Measurements from ENCODE around the gene AOC3.
A peak's percentile ranks its signal among the peaks of the same experiment; 100 is the strongest.

AOC3 gene

GRCh38 chr17:42850954-42851353, at the start of gene AOC3:
AOC3 (plus strand) TSS chr17:42851199; CDS start chr17:42851344, 145 bp downstream.
- DNase-seq (ENCODE audit: low spot score in 2 of 2) (no peak), ATAC-seq (no peak)
- no peaks in the 10 kb centered on the region for H3K9me3 Mint-ChIP-seq
- H3K36me3 Mint-ChIP-seq, result peaks cover 3% of the 10 kb centered on the region
- H3K4me1 Mint-ChIP-seq, result peaks cover 20% of the 10 kb centered on the region
- no peak within 1 kb of the TSS for H3K4me3 Mint-ChIP-seq
- no peak within 1 kb of the TSS for H3K27ac Mint-ChIP-seq

- Mint-ChIP-seq H3K36me3 (peaks cover under 1% of the 10 kb centered on the region), H3K4me3 (no peak overlapping the region), H3K4me1 (peaks cover 8% of the 10 kb centered on the region), H3K27ac (peak overlapping the region; percentile 48), H3K9me3 (no peaks in the 10 kb centered on the region)
- ATAC-seq (no peak), DNase-seq (ENCODE audit: low spot score in 2 of 2) (no peak)
Observed at GRCh38 chr17:42803074-42803883, 47.7 kb upstream of the AOC3 start.

GRCh38 chr17:42804918-42805367, 46.1 kb upstream of the AOC3 start:
- no peaks in the 10 kb centered on the region for H3K9me3 Mint-ChIP-seq
- DNase-seq (ENCODE audit: low spot score in 2 of 2) (no peak), ATAC-seq (no peak)
- H3K36me3 Mint-ChIP-seq, result peaks cover 17% of the 10 kb centered on the region
- no peaks in the 10 kb centered on the region for H3K4me1 Mint-ChIP-seq
- H3K4me3 Mint-ChIP-seq, result no peak overlapping the region
- H3K27ac Mint-ChIP-seq, result no peak overlapping the region

- Mint-ChIP-seq H3K9me3 (no peaks in the 10 kb centered on the region), H3K4me1 (no peaks in the 10 kb centered on the region), H3K36me3 (peaks cover 30% of the 10 kb centered on the region), H3K4me3 (no peak overlapping the region), H3K27ac (peak overlapping the region; percentile 29)
- no peak for ATAC-seq
- DNase-seq (ENCODE audit: low spot score in 2 of 2), result no peak
Observed at GRCh38 chr17:42806249-42806648, 44.8 kb upstream of the AOC3 start.

GRCh38 chr17:42809250-42809649, 41.7 kb upstream of the AOC3 start:
- DNase-seq (ENCODE audit: low spot score in 2 of 2) (no peak), ATAC-seq (no peak)
- peaks cover 60% of the 10 kb centered on the region for H3K36me3 Mint-ChIP-seq
- H3K9me3 Mint-ChIP-seq, result no peaks in the 10 kb centered on the region
- no peak overlapping the region for H3K27ac Mint-ChIP-seq
- H3K4me3 Mint-ChIP-seq, result no peak overlapping the region
- H3K4me1 Mint-ChIP-seq, result no peaks in the 10 kb centered on the region

- H3K27ac Mint-ChIP-seq, result no peak overlapping the region
- H3K9me3 Mint-ChIP-seq, result no peaks in the 10 kb centered on the region
- H3K36me3 Mint-ChIP-seq, result peaks cover 100% of the 10 kb centered on the region
- DNase-seq (ENCODE audit: low spot score in 2 of 2), result no peak
- ATAC-seq, result no peak
- H3K4me1 Mint-ChIP-seq, result peaks cover 6% of the 10 kb centered on the region
- no peak overlapping the region for H3K4me3 Mint-ChIP-seq
Observed at GRCh38 chr17:42814633-42815399, 36.2 kb upstream of the AOC3 start.

GRCh38 chr17:42817866-42818265, 33.1 kb upstream of the AOC3 start:
- Mint-ChIP-seq H3K4me3 (no peak overlapping the region), H3K27ac (peak overlapping the region; percentile 26), H3K9me3 (no peaks in the 10 kb centered on the region), H3K4me1 (peaks cover 24% of the 10 kb centered on the region), H3K36me3 (peaks cover 100% of the 10 kb centered on the region)
- ATAC-seq, result no peak
- no peak for DNase-seq (ENCODE audit: low spot score in 2 of 2)

GRCh38 chr17:42818379-42818778, 32.6 kb upstream of the AOC3 start:
- H3K4me1 Mint-ChIP-seq, result peaks cover 29% of the 10 kb centered on the region
- H3K9me3 Mint-ChIP-seq, result no peaks in the 10 kb centered on the region
- H3K4me3 Mint-ChIP-seq, result no peak overlapping the region
- no peak for DNase-seq (ENCODE audit: low spot score in 2 of 2)
- ATAC-seq, result no peak
- peak overlapping the region; percentile 26 for H3K27ac Mint-ChIP-seq
- peaks cover 95% of the 10 kb centered on the region for H3K36me3 Mint-ChIP-seq

GRCh38 chr17:42819939-42820535, 31.0 kb upstream of the AOC3 start:
- ATAC-seq, result peak; percentile 60
- Mint-ChIP-seq H3K4me3 (no peak overlapping the region), H3K27ac (no peak overlapping the region), H3K9me3 (no peaks in the 10 kb centered on the region), H3K36me3 (peaks cover 84% of the 10 kb centered on the region), H3K4me1 (peaks cover 41% of the 10 kb centered on the region)
- DNase-seq (ENCODE audit: low spot score in 2 of 2), result peak; percentile 59 to 81

- DNase-seq (ENCODE audit: low spot score in 2 of 2) (no peak), ATAC-seq (no peak)
- Mint-ChIP-seq H3K4me1 (peaks cover 41% of the 10 kb centered on the region), H3K36me3 (peaks cover 73% of the 10 kb centered on the region), H3K4me3 (no peak overlapping the region), H3K9me3 (no peaks in the 10 kb centered on the region), H3K27ac (peak overlapping the region; percentile 59)
Observed at GRCh38 chr17:42821176-42821575, 29.8 kb upstream of the AOC3 start.

GRCh38 chr17:42827472-42827871, 23.5 kb upstream of the AOC3 start:
- Mint-ChIP-seq H3K27ac (no peak overlapping the region), H3K9me3 (no peaks in the 10 kb centered on the region)

GRCh38 chr17:42830971-42831370, 20.0 kb upstream of the AOC3 start:
- ATAC-seq, result no peak
- Mint-ChIP-seq H3K9me3 (no peaks in the 10 kb centered on the region), H3K4me3 (no peak overlapping the region), H3K4me1 (peaks cover 22% of the 10 kb centered on the region), H3K27ac (no peak overlapping the region), H3K36me3 (peaks cover 32% of the 10 kb centered on the region)
- no peak for DNase-seq (ENCODE audit: low spot score in 2 of 2)

More at GRCh38 chr17:42827472-42827871, 23.5 kb upstream of the AOC3 start:
- peaks cover 29% of the 10 kb centered on the region for H3K4me1 Mint-ChIP-seq
- no peak for DNase-seq (ENCODE audit: low spot score in 2 of 2)
- peaks cover 10% of the 10 kb centered on the region for H3K36me3 Mint-ChIP-seq
- no peak overlapping the region for H3K4me3 Mint-ChIP-seq
- ATAC-seq, result no peak

GRCh38 chr17:42832213-42832933, 18.6 kb upstream of the AOC3 start:
- peak; percentile 61 for ATAC-seq
- Mint-ChIP-seq H3K27ac (peak overlapping the region; percentile 98), H3K4me3 (peak overlapping the region; percentile 93), H3K36me3 (peaks cover 46% of the 10 kb centered on the region), H3K4me1 (peaks cover 22% of the 10 kb centered on the region), H3K9me3 (no peaks in the 10 kb centered on the region)
- DNase-seq (ENCODE audit: low spot score in 2 of 2), result no peak

GRCh38 chr17:42832934-42833766, 17.8 kb upstream of the AOC3 start, which contains the start of gene PSME3:
PSME3 (plus strand) TSS chr17:42833397; CDS start chr17:42833632, 235 bp downstream.
- ATAC-seq (peak; percentile 94), DNase-seq (ENCODE audit: low spot score in 2 of 2) (peak; percentile 84 to 95)
- Mint-ChIP-seq H3K4me1 (peaks cover 22% of the 10 kb centered on the region), H3K36me3 (peaks cover 54% of the 10 kb centered on the region), H3K4me3 (peak within 1 kb of the TSS; percentile 93), H3K27ac (peak within 1 kb of the TSS; percentile 98), H3K9me3 (no peaks in the 10 kb centered on the region)
